A549 (cell line): ENCODE measurements around the gene CKS2. TPM values are rescaled to one million over a fixed set of nuclear protein-coding genes. Genes with fewer than 3 reads are reported as not detected.

Source experiments
- ATAC-seq, 2 experiments: fragments of 200-7000 bp in 1 of 2; fragments of >200 bp in 1 of 2; cut with Nextera tagmentation in 1 of 2; cut with Tn5 transposase in 1 of 2; 3 replicates each; pipeline versions ENCODE4 v1.8.0 to v1.9.1; 2018 to 2020; ENCODE audit warnings: mild to moderate bottlenecking in 1 of 2, moderate library complexity in 1 of 2
- CTCF ChIA-PET: fragments of 300-600 bp; sonication (Branson Sonifier 250); formaldehyde crosslinking; extraction: SDS; loops from one replicate; lab custom pipeline; 2021; ENCODE audit warnings: antibody characterized with exemption, inconsistent platforms; lab: Yijun Ruan, JAX
- POLR2A ChIA-PET: fragments of 350-600 bp; formaldehyde crosslinking; extraction: SDS; loops from one replicate; lab custom pipeline; 2021; ENCODE audit warnings: antibody characterized with exemption, inconsistent platforms; lab: Yijun Ruan, JAX
- DNase-seq, 2 experiments: peaks; one replicate each; pipeline versions ENCODE4 v3.0.0 to v3.0.0-alpha.2; 2011 to 2016; ENCODE audit warnings: low read depth in 1 of 2, low spot score in 1 of 2
- FAIRE-seq: peaks from 2 replicates; lab custom pipeline; 2011; peaks lifted over from hg19 to GRCh38; lab: Jason Lieb, UNC
- H3K27ac ChIP-seq, 2 experiments: fragments of >200 bp; sonication (Bioruptor Twin); formaldehyde crosslinking; 3 replicates each; pipeline ENCODE4 v1.5.1; 2016 to 2017
- H3K4me1 ChIP-seq: fragments of >200 bp; sonication (Bioruptor Twin); formaldehyde crosslinking; 3 replicates; pipeline ENCODE4 v1.6.1; 2016
- H3K4me2 ChIP-seq: fragments of >200 bp; sonication (Bioruptor Twin); formaldehyde crosslinking; 3 replicates; pipeline ENCODE4 v1.6.1; 2016
- H3K4me3 ChIP-seq: fragments of >200 bp; sonication (Bioruptor Twin); formaldehyde crosslinking; 3 replicates; pipeline ENCODE4 v1.5.1; 2016
- H3K9me3 ChIP-seq: fragments of >200 bp; sonication (Bioruptor Twin); formaldehyde crosslinking; 3 replicates; pipeline ENCODE4 v1.6.1; 2016
- BHLHE40 ChIP-seq: IDR thresholded peaks from 2 replicates; pipeline ENCODE4 v1.6.1; 2012; ENCODE audit warnings: low read depth, low read length, inconsistent platforms
- CHD4 ChIP-seq: fragments of 200-600 bp; sonication (generic); IDR thresholded peaks from 2 replicates; pipeline ENCODE4 v1.6.1; 2016; ENCODE audit warnings: antibody characterized with exemption, mild to moderate bottlenecking, borderline replicate concordance
- E2F6 ChIP-seq: IDR thresholded peaks from 2 replicates; pipeline ENCODE4 v1.6.1; 2012; ENCODE audit warnings: low read depth, borderline replicate concordance
- HDAC2 ChIP-seq: fragments of 200-600 bp; sonication (generic); IDR thresholded peaks from 2 replicates; pipeline ENCODE4 v1.6.1; 2016
- HEYL ChIP-seq: fragments of 250-450 bp; sonication (Bioruptor Pico); IDR thresholded peaks from 2 replicates; pipeline ENCODE4 v1.8.0; 2021; ENCODE audit warnings: mild to moderate bottlenecking, moderate library complexity
- HMGXB4 ChIP-seq: fragments of 250-450 bp; sonication (Bioruptor Pico); IDR thresholded peaks from 2 replicates; pipeline ENCODE4 v1.5.0; 2021; ENCODE audit warnings: mild to moderate bottlenecking, moderate library complexity, borderline replicate concordance
- JUN ChIP-seq, 2 experiments: fragments of >200 bp; sonication (Bioruptor Twin); formaldehyde crosslinking; IDR thresholded peaks; 2 replicates in 1 of 2; 3 replicates in 1 of 2; pipeline ENCODE4 v1.6.1; 2016 to 2017
- MYC ChIP-seq: IDR thresholded peaks from 2 replicates; pipeline ENCODE4 v1.6.1; 2012; ENCODE audit warnings: mild to moderate bottlenecking, inconsistent platforms, low read length, improper control_type of control experiment, borderline replicate concordance
- NFE2L2 ChIP-seq: fragments of 150-350 bp; conservative IDR thresholded peaks from 2 replicates; pipeline ENCODE4 v1.6.1; 2014; ENCODE audit warnings: low read length
- POLR2A ChIP-seq: IDR thresholded peaks from 2 replicates; pipeline ENCODE4 v1.6.1; 2012; ENCODE audit warnings: mild to moderate bottlenecking, low read length
- POLR2AphosphoS2 ChIP-seq: conservative IDR thresholded peaks from 2 replicates; pipeline ENCODE4 v1.6.1; 2012; ENCODE audit warnings: low read length, improper control_type of control experiment, inconsistent platforms
- RCOR1 ChIP-seq: fragments of 150-350 bp; IDR thresholded peaks from 2 replicates; pipeline ENCODE4 v1.6.1; 2014; ENCODE audit warnings: antibody characterized with exemption, low read length, low read depth
- RFX5 ChIP-seq: fragments of 450-650 bp; IDR thresholded peaks from 2 replicates; pipeline ENCODE4 v1.7.1; 2014; ENCODE audit warnings: antibody characterized with exemption, mild to moderate bottlenecking, moderate library complexity
- SREBF2 ChIP-seq: fragments of 450-650 bp; IDR thresholded peaks from 2 replicates; pipeline ENCODE4 v1.6.1; 2014; ENCODE audit warnings: mild to moderate bottlenecking, moderate library complexity
- TFCP2L1 ChIP-seq: fragments of 250-450 bp; sonication (Bioruptor Pico); IDR thresholded peaks from 2 replicates; pipeline ENCODE4 v1.5.0; 2021; ENCODE audit warnings: mild to moderate bottlenecking
- WGBS: methylation state at CpG from one replicate; pipeline ENCODE4 v1.1.6; 2017; ENCODE audit errors: missing lambda C conversion rate; 5-methylcytosine and 5-hydroxymethylcytosine counted together
- polyA plus RNA-seq, 4 experiments: library from polyadenylated mRNA; depleted of rRNA in 3 of 4; stranded (reverse); fragments of >200 nt; fragmentation: RNase III in 1 of 4; extraction: RNeasy Plus Mini Kit Qiagen cat#74134 plus additional on column Dnase treatment in 1 of 4; gene quantifications; 2 replicates in 3 of 4; 3 replicates in 1 of 4; pipeline ENCODE4 v1.2.3, GENCODE V29; 2011 to 2017
- TF ChIP-seq, protein P1 (sequence below): fragments of 450-650 bp; IDR thresholded peaks from 2 replicates; pipeline ENCODE4 v1.6.1; 2014; ENCODE audit warnings: antibody characterized with exemption
- TF ChIP-seq, protein P2 (sequence below): fragments of 250-450 bp; sonication (Bioruptor Pico); IDR thresholded peaks from 2 replicates; pipeline ENCODE4 v1.5.0; 2020; ENCODE audit warnings: low read depth, mild to moderate bottlenecking, moderate library complexity

Gene CKS2
- polyA plus RNA-seq, 2 of the 4 experiments (the other 2 are of a cell fraction) = 515 to 576 TPM

DNA sequence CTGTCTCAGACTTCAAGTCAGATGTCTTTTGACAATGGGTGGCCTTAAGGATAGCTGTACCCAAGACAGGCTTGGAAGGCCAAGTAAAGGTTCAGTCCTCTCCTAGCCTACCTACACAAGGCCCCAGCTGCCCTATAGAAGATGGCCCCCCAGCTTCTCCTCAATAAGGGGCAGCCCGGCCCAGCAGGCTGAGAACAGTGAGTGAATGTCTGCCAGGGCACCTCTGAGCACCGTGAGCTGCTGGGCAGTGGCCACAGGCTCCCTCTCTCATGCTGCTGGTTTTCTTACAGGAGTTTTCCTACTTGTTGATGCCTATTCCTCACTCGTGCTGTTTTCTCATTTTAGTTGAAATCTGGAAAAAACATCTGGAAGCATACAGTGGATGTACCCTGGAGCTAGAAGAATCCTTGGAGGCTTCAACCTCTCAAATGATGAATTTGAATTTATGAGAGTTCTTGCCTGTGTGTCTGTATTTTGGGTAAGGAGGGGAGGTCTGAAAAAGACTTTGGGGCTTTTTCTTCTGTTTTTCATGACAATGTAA is 47.5 kb downstream of the CKS2 start:
- ATAC-seq (no peak), FAIRE-seq (no peak), DNase-seq (no peak)
- Histone ChIP-seq H3K4me1 (no peaks in the 10 kb centered on the region), H3K4me3 (no peak overlapping the region), H3K4me2 (no peak overlapping the region), H3K9me3 (no peaks in the 10 kb centered on the region), H3K27ac (no peak overlapping the region)
- POLR2A ChIA-PET = no interaction called here
- 73% methylated on average over 3 of the region's 3 CpGs for WGBS
- TF ChIP-seq CHD4 (no peak), POLR2A (no peak), POLR2AphosphoS2 (no peak), BHLHE40 (no peak), TFCP2L1 (CRISPR knock-in tag) (no peak), E2F6 (no peak)
- CTCF ChIA-PET = interaction anchor here (0.9 to 1.1 kb wide), 4 partner anchors 13 to 191 kb away, joined by 3 read pairs; partner anchors contain the start of gene SECISBP2

DNA sequence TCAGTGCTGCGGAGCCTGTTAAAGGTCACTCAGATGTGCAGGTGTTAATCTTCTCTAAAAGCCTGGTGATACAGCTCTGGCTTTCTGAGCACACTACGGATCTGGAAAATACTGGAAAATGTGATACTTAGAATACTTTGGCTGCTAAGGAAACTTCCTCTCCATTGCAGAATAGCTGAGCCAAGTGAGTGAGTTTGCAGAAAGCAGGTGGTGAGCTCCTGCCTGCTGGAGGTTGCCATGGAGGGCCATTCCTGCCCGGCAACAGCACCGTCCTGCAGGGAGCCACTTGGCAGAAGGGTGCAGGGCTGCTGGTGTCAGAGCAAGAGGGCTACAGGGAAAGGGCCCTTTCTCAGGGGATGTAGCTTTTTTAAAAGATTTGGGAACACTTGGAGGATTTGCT is 48.0 kb downstream of the CKS2 start:
- no peak overlapping the region for H3K4me2 ChIP-seq
- no peak for FAIRE-seq
- H3K9me3 ChIP-seq = no peaks in the 10 kb centered on the region
- TF ChIP-seq HEYL = no peak
- no peak for TF ChIP-seq HMGXB4 (CRISPR knock-in tag)
- TF ChIP-seq MYC = no peak
- TF ChIP-seq, protein P1, sequence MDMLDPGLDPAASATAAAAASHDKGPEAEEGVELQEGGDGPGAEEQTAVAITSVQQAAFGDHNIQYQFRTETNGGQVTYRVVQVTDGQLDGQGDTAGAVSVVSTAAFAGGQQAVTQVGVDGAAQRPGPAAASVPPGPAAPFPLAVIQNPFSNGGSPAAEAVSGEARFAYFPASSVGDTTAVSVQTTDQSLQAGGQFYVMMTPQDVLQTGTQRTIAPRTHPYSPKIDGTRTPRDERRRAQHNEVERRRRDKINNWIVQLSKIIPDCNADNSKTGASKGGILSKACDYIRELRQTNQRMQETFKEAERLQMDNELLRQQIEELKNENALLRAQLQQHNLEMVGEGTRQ = no peak
- TF ChIP-seq JUN (IDR thresholded peaks at IDR 0.05) = no peak
- TF ChIP-seq RFX5 = peak; percentile 92
- TF ChIP-seq RCOR1 = no peak
- no peak overlapping the region for H3K27ac ChIP-seq
- DNase-seq = no peak
- no peak overlapping the region for H3K4me3 ChIP-seq
- CTCF ChIA-PET = interaction anchor here (1.0 kb wide), 2 partner anchors 15 to 40 kb away, joined by 3 read pairs; partner anchors contain the start of gene SECISBP2
- POLR2A ChIA-PET = no interaction called here
- H3K4me1 ChIP-seq = no peaks in the 10 kb centered on the region
- ATAC-seq = peak in 1 of 2 experiments; percentile 59; a peak in 3 of 6 replicates
- WGBS = 85% methylated on average over 4 of the region's 4 CpGs

DNA sequence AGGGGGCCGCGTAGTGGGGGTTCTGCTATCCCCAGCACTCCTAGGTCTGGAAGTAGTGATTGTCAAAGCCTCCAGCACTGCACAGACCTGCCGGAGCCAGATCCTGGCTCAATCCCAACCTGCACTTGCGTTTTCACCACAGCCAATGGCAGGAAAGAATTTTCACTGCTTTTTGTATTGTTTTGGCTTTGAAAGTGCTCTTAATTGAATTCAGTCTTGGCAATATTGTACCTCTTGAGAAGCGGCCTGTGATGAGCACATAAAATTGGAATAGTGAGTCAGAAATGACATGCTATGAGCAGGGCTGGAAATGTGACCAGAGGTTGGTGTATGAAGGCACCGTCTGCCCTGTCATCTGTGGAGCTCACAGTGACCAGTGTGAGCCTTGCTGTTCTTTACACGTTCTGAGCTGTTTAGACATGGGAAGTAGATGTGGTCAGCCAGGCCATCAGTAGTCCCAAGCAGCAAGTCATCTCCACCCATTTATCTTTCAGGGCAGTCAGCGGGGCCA is 48.8 kb downstream of the CKS2 start:
- WGBS = 87% methylated on average over 8 of the region's 8 CpGs
- no peak for ATAC-seq
- no peak for FAIRE-seq
- no peak overlapping the region for H3K4me2 ChIP-seq
- H3K4me1 ChIP-seq = no peaks in the 10 kb centered on the region
- H3K27ac ChIP-seq = no peak overlapping the region
- no peak for TF ChIP-seq NFE2L2
- TF ChIP-seq SREBF2 = no peak
- TF ChIP-seq HDAC2 = no peak
- TF ChIP-seq TFCP2L1 (CRISPR knock-in tag) = no peak
- TF ChIP-seq, protein P2, sequence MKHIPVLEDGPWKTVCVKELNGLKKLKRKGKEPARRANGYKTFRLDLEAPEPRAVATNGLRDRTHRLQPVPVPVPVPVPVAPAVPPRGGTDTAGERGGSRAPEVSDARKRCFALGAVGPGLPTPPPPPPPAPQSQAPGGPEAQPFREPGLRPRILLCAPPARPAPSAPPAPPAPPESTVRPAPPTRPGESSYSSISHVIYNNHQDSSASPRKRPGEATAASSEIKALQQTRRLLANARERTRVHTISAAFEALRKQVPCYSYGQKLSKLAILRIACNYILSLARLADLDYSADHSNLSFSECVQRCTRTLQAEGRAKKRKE (CRISPR knock-in tag) = no peak
- ChIA-PET POLR2A (interaction anchor here (0.5 kb wide), 1 partner anchor 108 kb away, joined by 5 read pairs; no protein-coding TSS in a partner anchor), CTCF (interaction anchor here (1.3 kb wide), 1 partner anchor 189 kb away, joined by 4 read pairs; no protein-coding TSS in a partner anchor)
- no peak overlapping the region for H3K4me3 ChIP-seq
- no peaks in the 10 kb centered on the region for H3K9me3 ChIP-seq
- DNase-seq = no peak
